Measurements from ENCODE around the gene KAT2B. TPM values are rescaled to one million over a fixed set of nuclear protein-coding genes. Genes with fewer than 3 reads are reported as not detected.
"Not testable (repeated sequence)": the region's sequence is repeated elsewhere in the genome, so short reads cannot be mapped to it uniquely, and the experiment has no call there.

KAT2B gene
- total RNA-seq, 8 experiments from 2014 or later, result 7.2 to 25.6 (median 10.0) TPM

DNA sequence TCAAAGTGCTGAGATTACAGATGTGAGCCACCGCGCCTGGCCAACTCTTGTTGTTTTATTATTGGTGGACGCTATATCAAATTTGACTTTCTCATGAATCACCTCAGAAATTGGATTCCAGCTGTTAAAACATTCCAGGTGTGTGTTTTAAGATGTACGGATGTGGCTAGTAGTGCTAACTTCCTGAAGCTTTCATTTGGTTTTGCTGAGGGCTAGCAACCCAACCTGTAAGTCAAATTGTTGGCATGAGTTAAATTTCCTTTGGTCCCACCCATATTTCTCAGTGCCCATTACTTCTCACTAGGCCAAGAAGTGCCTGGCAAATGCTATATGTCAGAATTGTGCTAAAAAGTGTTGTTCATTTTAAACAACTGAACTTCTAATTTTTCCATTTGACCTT, 13.1 kb upstream of the KAT2B start:
- Histone ChIP-seq H3K4me3 (no peak overlapping the region), H3K27ac (no peak overlapping the region), H3K4me1 (replicated peaks in 1 of 2) (peaks cover 3 to 4% of the 10 kb centered on the region in 2 donors)
- in situ Hi-C loops (cut with MboI; ENCODE audit: low pct_unique_long_range_greater_than_20kb in 2 of 9, low sequenced_read_pairs in 9 of 9, unreplicated experiment in 9 of 9), result no loop called here
- 83 to 100% (median 100%) methylated on average over 1 to 4 of the region's 4 CpGs; no CpG with 5 or more reads in 5 of the 10 experiments for WGBS, 10 experiments
- ATAC-seq (replicated peaks in 6 of 8), result no peak

GRCh38 chr3:20028905-20029331, 11.3 kb upstream of the KAT2B start:
- peak in 4 of 8 experiments; percentile 17 to 63 (median 50) for ATAC-seq (replicated peaks in 6 of 8)
- Histone ChIP-seq H3K4me3 (no peak overlapping the region), H3K27ac (no peak overlapping the region), H3K4me1 (replicated peaks in 1 of 2) (peaks cover 3 to 4% of the 10 kb centered on the region in 2 donors)
- 42 to 79% (median 55%) methylated on average over 2 to 6 of the region's 7 CpGs; no CpG with 5 or more reads in 1 of the 10 experiments for WGBS, 10 experiments
- in situ Hi-C loops (cut with MboI; ENCODE audit: low pct_unique_long_range_greater_than_20kb in 2 of 9, low sequenced_read_pairs in 9 of 9, unreplicated experiment in 9 of 9), result no loop called here

DNA sequence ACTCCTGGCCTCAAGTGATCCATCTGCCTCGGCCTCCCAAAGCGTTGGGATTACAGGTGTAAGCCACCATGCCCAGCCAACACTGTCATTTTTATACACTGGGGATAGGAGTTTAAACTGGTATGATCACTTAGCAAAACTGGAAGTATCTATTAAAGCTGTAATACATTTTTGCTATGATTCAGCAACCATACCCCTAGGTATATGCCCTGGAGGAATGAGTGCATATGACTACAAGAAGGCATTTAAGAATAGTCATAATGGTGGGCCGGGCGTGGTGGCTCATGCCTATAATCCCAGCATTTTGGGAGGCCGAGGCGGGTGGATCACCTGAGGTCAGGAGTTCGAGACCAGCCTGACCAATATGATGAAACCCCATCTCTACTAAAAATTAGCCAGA, 8.3 kb upstream of the KAT2B start:
- ATAC-seq (replicated peaks in 6 of 8); H3K4me1 ChIP-seq (replicated peaks in 1 of 2); in situ Hi-C loops (cut with MboI; ENCODE audit: low pct_unique_long_range_greater_than_20kb in 2 of 9, low sequenced_read_pairs in 9 of 9, unreplicated experiment in 9 of 9); H3K27ac ChIP-seq; H3K4me3 ChIP-seq: not testable (repeated sequence)
- 20 to 100% (median 96%) methylated on average over 1 to 3 of the region's 7 CpGs; no CpG with 5 or more reads in 6 of the 10 experiments for WGBS, 10 experiments

GRCh38 chr3:20035019-20035418, 5.2 kb upstream of the KAT2B start:
- 33 to 100% (median 85%) methylated on average over 1 to 4 of the region's 4 CpGs; no CpG with 5 or more reads in 1 of the 10 experiments for WGBS, 10 experiments
- no peak for ATAC-seq (replicated peaks in 6 of 8)
- H3K4me1 ChIP-seq (replicated peaks in 1 of 2), result peaks cover 15% of the 10 kb centered on the region in 2 donors
- no peak overlapping the region for H3K4me3 ChIP-seq
- in situ Hi-C loops (cut with MboI; ENCODE audit: low pct_unique_long_range_greater_than_20kb in 2 of 9, low sequenced_read_pairs in 9 of 9, unreplicated experiment in 9 of 9), result no loop called here
- H3K27ac ChIP-seq, result no peak overlapping the region

DNA sequence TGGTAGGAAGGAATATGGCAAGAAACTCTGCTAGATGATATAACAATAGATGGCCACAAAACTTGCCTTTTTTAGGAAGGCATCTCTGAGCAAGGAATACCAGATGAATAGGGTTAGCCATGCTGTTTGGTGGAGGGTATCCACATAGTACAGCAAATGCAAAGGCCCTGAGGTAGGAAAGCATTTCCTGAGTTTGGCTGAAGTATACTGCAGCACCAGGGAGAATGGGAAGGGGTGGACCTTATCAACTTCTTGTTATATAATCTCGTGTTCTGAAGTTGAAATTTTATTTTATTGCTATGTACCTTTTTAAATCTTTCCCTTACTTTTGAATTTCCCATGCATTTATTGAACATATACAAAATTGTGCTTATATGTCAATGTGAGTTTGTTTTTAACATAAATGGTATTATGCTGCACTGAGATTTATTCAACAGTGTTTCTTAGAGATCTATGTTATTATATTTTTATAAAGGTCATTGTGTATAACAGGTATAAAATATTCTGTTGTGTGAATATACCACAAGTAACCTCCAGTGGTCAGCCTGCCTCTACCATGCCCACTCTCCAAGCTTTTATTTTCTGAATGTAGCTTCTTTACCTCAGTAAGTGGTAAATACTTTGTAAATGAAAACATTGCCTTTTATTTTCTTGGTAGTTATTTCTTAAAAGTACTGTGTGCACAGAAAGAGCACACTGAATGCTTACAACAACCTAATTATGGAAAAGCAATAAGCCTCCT, 2.8 kb upstream of the KAT2B start:
- in situ Hi-C loops (cut with MboI; ENCODE audit: low pct_unique_long_range_greater_than_20kb in 2 of 9, low sequenced_read_pairs in 9 of 9, unreplicated experiment in 9 of 9), result no loop called here
- Histone ChIP-seq H3K27ac (no peak overlapping the region), H3K4me3 (no peak overlapping the region), H3K4me1 (replicated peaks in 1 of 2) (peaks cover 19 to 24% of the 10 kb centered on the region in 2 donors)
- no peak for ATAC-seq (replicated peaks in 6 of 8)
- WGBS, 10 experiments, result 30 to 100% (median 67%) methylated on average over 1 of the region's 1 CpG; no CpG with 5 or more reads in 2 of the 10 experiments

DNA sequence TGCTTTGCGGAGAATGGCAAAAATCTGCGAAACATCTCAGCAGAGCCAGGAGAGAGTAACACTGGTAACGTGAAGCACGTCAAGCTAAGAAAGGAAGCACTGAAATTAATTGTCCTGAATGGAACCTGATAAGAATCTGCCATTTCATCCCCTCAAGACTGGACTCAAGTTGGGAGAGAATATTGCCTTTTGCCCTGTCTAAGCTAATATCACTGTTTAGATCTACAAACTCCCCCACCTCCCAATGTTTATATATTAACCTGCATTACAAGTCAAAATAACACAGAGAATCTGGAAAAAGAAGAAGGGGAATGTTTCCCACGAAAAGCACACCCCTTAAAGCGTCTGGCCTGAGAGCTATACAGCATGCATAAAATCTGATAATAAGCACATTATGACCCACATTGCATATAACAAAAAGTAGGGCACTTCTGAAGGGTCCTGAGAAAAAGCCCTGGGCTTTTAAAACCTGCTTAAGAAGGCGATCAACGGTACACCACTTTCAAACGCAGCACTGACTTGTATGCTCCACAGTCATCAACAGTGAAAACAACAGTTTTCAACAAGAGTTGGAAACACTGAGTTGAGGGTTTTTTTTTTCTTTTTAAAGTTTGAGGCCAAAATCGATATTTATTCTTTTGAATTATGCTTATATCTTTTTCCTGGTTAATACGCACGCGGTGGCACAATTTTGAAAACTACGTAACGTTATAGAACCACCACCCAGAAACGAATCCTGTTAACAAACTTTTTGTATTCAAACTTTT, 1.4 kb upstream of the KAT2B start:
- ATAC-seq (replicated peaks in 6 of 8), result no peak
- peak overlapping the region in 1 of 2 donors; percentile 94 for H3K27ac ChIP-seq
- in situ Hi-C loops (cut with MboI; ENCODE audit: low pct_unique_long_range_greater_than_20kb in 2 of 9, low sequenced_read_pairs in 9 of 9, unreplicated experiment in 9 of 9), result no loop called here
- 22 to 57% (median 33%) methylated on average over 7 to 16 of the region's 16 CpGs for WGBS, 10 experiments
- H3K4me1 ChIP-seq (replicated peaks in 1 of 2), result peaks cover 20 to 26% of the 10 kb centered on the region in 2 donors
- peak overlapping the region; percentile 60 to 98 (median 71) for H3K4me3 ChIP-seq

GRCh38 chr3:20039466-20039764, 831 bp upstream of the KAT2B start:
- 0 to 20% (median 0%) methylated on average over 1 to 4 of the region's 4 CpGs; no CpG with 5 or more reads in 1 of the 10 experiments for WGBS, 10 experiments
- ATAC-seq (replicated peaks in 6 of 8), result no peak
- peak overlapping the region; percentile 93 to 94 for H3K27ac ChIP-seq
- in situ Hi-C loops (cut with MboI; ENCODE audit: low pct_unique_long_range_greater_than_20kb in 2 of 9, low sequenced_read_pairs in 9 of 9, unreplicated experiment in 9 of 9), result no loop called here
- H3K4me1 ChIP-seq (replicated peaks in 1 of 2), result peaks cover 20 to 26% of the 10 kb centered on the region in 2 donors
- H3K4me3 ChIP-seq, result peak overlapping the region; percentile 60 to 98 (median 71)

DNA sequence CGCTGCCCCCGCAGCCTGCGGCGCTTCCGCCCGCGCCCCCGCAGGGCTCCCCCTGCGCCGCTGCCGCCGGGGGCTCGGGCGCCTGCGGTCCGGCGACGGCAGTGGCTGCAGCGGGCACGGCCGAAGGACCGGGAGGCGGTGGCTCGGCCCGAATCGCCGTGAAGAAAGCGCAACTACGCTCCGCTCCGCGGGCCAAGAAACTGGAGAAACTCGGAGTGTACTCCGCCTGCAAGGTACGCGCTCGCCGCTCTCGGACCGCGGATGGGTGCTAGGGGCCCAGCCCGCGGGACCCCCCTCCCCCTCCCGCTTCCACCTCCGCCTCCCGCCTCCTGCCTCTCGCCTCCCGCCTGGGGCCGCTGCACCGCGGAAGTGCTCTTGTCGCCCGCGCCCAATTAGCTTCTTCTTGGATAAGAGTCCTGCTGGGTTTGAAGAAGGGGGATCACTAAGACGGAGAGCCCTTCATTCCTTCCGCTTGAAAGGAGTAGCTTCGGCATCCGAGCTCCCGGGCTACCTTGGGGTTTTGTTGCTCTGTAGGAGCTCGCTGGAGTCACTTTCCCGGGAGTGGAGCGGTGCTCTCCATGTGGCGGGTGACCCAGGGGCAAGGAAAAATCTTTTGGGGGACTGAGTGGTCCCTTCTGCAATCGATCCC, 426 bp downstream of the KAT2B start:
- 0% methylated on average over 6 to 10 of the region's 64 CpGs; no CpG with 5 or more reads in 7 of the 10 experiments for WGBS, 10 experiments
- in situ Hi-C loops (cut with MboI; ENCODE audit: low pct_unique_long_range_greater_than_20kb in 2 of 9, low sequenced_read_pairs in 9 of 9, unreplicated experiment in 9 of 9), result no loop called here
- Histone ChIP-seq H3K4me3 (peak overlapping the region; percentile 60 to 98 (median 71)), H3K4me1 (replicated peaks in 1 of 2) (peaks cover 20 to 26% of the 10 kb centered on the region in 2 donors), H3K27ac (peak overlapping the region; percentile 93 to 94)
- ATAC-seq (replicated peaks in 6 of 8), result peak; percentile 33 to 63 (median 56)

DNA sequence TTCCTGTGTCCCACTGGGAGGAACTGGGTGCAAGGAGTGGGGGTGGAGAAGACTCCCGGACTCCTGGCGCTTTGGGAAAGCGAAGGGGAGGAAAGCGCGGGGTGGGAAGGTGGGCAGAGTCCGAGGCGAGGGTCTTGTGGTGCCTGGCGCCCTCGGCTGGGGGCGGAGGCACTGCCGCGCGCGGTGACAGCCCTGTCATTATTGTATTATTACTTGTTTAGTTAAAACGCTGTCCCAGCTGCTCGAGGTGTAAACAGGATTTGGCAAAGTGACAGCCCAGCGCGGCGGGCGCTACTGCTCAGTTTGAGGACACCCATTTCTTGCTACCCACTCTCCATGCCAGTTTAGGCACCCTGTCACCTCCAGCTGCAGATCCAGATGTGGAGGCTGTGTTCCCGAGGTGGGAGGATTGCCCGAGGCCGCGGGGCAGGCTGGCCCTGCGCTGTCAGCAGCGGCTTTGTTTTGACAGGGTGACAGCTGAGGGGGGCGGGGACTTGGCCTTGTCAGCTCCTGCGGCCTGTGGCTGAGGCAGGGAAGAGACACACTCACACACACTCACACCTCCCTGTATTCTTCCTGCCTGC, 1.0 kb downstream of the KAT2B start:
- in situ Hi-C loops (cut with MboI; ENCODE audit: low pct_unique_long_range_greater_than_20kb in 2 of 9, low sequenced_read_pairs in 9 of 9, unreplicated experiment in 9 of 9), result no loop called here
- ATAC-seq (replicated peaks in 6 of 8), result peak; percentile 0 to 66 (median 57)
- peak overlapping the region; percentile 93 to 94 for H3K27ac ChIP-seq
- peaks cover 20 to 26% of the 10 kb centered on the region in 2 donors for H3K4me1 ChIP-seq (replicated peaks in 1 of 2)
- H3K4me3 ChIP-seq, result peak overlapping the region; percentile 60 to 98 (median 71)
- WGBS, 10 experiments, result 0 to 3% (median 0%) methylated on average over 1 to 7 of the region's 28 CpGs; no CpG with 5 or more reads in 4 of the 10 experiments

- in situ Hi-C loops (cut with MboI; ENCODE audit: low pct_unique_long_range_greater_than_20kb in 2 of 9, low sequenced_read_pairs in 9 of 9, unreplicated experiment in 9 of 9), result no loop called here
- no peak overlapping the region for H3K27ac ChIP-seq
- no peak for ATAC-seq (replicated peaks in 6 of 8)
- 0 to 100% (median 80%) methylated on average over 2 to 5 of the region's 5 CpGs; no CpG with 5 or more reads in 2 of the 10 experiments for WGBS, 10 experiments
- no peak overlapping the region for H3K4me3 ChIP-seq
- peaks cover 23 to 26% of the 10 kb centered on the region in 2 donors for H3K4me1 ChIP-seq (replicated peaks in 1 of 2)
Observed at GRCh38 chr3:20042331-20042730, 2.1 kb downstream of the KAT2B start.

GRCh38 chr3:20043396-20043795, 3.1 kb downstream of the KAT2B start:
- in situ Hi-C loops (cut with MboI; ENCODE audit: low pct_unique_long_range_greater_than_20kb in 2 of 9, low sequenced_read_pairs in 9 of 9, unreplicated experiment in 9 of 9), result no loop called here
- Histone ChIP-seq H3K4me3 (no peak overlapping the region), H3K4me1 (replicated peaks in 1 of 2) (peaks cover 16 to 19% of the 10 kb centered on the region in 2 donors), H3K27ac (no peak overlapping the region)
- peak in 2 of 8 experiments; percentile 12 to 14 for ATAC-seq (replicated peaks in 6 of 8)
- 10 to 94% (median 62%) methylated on average over 1 to 3 of the region's 4 CpGs; no CpG with 5 or more reads in 2 of the 10 experiments for WGBS, 10 experiments

DNA sequence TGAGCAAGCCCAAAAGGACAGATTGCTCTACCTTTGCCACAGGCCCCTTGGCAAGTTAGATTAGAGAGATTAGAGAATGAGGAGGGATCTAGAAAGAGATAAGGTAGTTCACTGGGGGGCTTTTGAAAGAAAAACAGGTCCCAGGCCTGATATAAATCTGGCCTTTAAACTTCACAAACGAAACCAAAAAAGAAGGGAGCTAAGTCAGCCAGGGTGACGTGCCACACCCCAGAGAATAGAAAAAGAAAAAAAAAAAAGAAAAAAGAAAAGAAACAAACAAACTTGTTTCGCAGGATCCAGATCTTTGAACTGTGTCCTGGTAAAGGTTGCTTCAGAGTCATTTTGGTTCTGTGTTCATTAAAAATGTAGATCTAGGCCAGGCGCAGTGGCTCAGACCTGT, 3.6 kb downstream of the KAT2B start:
- in situ Hi-C loops (cut with MboI; ENCODE audit: low pct_unique_long_range_greater_than_20kb in 2 of 9, low sequenced_read_pairs in 9 of 9, unreplicated experiment in 9 of 9), result no loop called here
- no peak overlapping the region for H3K27ac ChIP-seq
- ATAC-seq (replicated peaks in 6 of 8), result no peak
- peaks cover 12 to 17% of the 10 kb centered on the region in 2 donors for H3K4me1 ChIP-seq (replicated peaks in 1 of 2)
- H3K4me3 ChIP-seq, result no peak overlapping the region
- 79 to 100% (median 92%) methylated on average over 1 to 4 of the region's 4 CpGs; no CpG with 5 or more reads in 1 of the 10 experiments for WGBS, 10 experiments
